CD4-positive, alpha-beta T cell treated with Interleukin-1 beta for 1 hour (primary cell): Measurements from ENCODE around the gene MTCL3.

Experiments used
- DNase-seq, 2 donors: peaks; one replicate each; pipeline ENCODE4 v3.0.0-alpha.2; 2020 to 2022

MTCL3 gene

GRCh38 chr6:127514773-127515227 is 4.3 kb downstream of the MTCL3 start:
- DNase-seq = peak in 1 of 2 donors; percentile 48

- no peak for DNase-seq
Observed at GRCh38 chr6:127514179-127514772, 4.9 kb downstream of the MTCL3 start.

DNA sequence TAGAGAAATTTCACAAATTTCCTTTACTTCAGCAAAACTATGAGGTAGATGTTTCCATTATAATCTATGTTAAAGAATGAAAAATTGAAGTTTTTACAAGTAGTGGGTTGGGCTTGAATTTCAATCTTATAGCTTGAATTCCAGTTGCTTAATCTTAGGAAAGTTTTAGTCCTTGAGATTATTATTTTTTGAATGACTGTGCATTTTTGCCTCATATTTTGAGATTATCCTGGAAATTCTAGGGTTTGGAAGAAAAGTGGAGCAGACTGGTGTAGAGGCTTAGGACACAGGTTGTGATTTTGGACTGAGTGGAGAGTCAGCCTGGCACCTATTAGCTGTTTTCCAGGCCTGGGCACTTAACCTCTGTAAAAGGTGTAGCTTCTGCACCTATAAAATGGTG is 5.7 kb downstream of the MTCL3 start:
- DNase-seq = no peak

- no peak for DNase-seq
Observed at GRCh38 chr6:127510876-127511275, 8.3 kb downstream of the MTCL3 start.

DNA sequence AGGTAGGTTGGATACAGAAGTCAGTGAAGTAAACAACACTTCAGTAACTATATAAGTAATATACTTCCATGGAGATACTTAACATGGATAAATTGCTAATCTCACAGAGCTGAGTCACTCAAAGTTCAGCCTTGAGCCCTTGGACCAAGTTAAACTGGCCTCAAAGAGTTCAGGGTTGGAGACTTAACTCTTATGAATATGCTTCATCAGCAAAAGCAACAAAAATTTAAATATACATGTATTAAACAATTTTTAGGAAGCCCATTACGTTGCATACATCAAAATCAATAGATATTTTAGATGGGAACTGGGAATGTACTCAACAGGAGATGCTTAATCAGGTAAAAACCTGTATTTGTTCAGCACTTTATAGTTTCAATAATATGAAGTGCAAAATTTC is 12.2 kb downstream of the MTCL3 start:
- DNase-seq = no peak

- no peak for DNase-seq
Observed at GRCh38 chr6:127503022-127503421, 16.1 kb downstream of the MTCL3 start.

GRCh38 chr6:127497410-127497809 is 21.7 kb downstream of the MTCL3 start:
- no peak for DNase-seq

DNA sequence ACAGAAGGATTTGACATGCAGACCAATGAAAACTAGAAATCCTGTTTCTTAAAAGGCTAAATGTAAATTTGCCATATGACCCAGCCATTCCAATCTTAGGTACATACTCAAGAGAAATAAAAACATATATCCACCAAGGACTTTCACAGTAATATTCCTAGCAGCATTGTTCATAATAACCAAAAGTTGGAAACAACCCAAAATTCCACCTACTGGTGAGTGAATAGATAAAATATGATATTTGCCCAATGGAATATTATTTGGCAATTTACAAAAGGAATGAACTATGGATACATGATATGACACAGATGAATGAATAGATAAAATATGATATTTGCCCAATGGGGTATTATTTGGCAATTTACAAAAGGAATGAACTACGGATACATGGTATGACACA is 22.7 kb downstream of the MTCL3 start:
- no peak for DNase-seq

GRCh38 chr6:127494240-127494767 is 24.8 kb downstream of the MTCL3 start:
- no peak for DNase-seq

DNA sequence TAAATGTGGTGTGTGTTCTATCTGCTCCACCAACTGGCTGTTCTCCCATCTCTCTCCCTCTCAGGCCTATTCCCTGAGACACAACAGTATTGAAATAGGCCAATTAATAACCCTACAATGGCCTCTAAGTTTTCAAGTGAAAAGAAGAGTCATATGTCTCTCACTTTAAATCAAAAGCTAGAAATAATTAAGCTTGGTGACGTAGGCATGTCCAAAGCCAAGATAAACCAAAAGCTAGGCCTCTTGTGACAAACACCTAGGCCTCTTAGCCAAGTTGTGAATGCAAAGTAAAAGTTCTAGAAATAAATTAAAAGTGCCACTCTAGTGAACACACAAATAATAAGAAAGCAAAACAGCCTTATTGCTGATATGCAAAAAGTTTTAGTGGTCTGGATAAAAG is 29.9 kb downstream of the MTCL3 start:
- DNase-seq = no peak

DNA sequence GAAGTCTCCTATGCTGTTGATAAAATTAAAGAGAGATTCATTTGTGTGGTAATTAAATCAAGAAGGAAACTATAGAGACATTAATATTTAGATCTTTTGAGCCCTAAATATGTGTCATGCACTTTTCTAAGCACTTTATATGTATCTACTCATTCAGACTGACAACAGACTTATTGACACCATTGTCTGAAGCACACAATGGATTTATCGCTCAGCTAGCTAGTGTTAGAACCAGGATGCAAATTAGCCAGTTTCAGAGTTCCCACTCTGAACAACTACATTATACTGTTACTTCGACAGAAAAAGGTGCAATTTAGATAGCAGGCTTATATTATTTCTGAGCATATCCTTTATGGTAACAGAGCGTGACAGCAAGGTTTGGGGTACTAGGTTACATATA is 32.2 kb downstream of the MTCL3 start:
- DNase-seq = no peak

DNA sequence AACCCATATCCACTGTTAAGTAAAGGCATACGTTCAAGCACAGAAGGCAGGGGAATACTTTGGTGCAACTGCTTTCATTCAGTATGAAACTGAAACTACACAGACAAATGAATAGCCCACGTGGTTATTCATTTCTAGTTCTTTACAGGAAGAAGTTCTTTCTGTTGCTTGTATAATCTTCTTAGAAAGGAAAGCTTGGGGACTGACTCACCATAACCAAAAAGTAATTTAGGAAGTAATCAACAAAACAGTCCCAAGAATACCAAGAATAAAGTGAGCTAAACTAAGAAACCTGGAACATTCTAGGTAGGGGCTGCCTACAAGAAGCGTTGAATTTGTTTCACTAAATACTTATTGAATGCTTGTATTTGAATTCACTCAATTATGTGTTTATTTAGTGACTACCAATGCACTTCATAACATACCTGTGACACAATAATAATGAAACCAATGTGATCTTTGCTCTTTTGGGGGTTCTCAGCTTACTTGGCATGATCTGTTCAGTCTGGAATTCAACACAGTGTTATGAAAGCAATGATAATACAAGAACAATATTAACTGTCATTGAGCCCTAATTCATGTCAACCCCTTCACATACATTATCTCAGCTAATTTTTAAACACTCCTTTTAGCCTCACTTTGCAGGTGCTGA is 34.8 kb downstream of the MTCL3 start:
- DNase-seq = peak in 1 of 2 donors; percentile 42

- DNase-seq = no peak
Observed at GRCh38 chr6:127483399-127484055, 35.6 kb downstream of the MTCL3 start.

DNA sequence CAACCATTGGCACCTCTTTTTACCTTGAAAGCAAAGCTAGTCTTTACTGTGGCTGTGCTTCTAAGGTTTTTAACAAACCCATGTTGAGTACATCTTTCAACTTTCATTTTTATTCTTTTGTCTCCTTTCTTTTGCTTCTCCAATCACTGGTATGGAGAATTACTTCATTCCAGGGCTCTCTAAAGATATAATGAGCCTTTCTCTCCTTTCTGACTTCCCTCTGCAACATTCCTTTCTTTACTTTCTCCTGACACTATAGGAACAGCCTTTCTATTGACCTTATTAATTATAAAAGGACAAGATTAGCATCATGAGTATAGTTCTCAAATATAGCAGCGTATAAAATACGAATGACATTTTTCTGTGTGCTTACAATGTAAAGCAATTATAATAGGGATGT is 36.8 kb downstream of the MTCL3 start:
- no peak for DNase-seq

DNA sequence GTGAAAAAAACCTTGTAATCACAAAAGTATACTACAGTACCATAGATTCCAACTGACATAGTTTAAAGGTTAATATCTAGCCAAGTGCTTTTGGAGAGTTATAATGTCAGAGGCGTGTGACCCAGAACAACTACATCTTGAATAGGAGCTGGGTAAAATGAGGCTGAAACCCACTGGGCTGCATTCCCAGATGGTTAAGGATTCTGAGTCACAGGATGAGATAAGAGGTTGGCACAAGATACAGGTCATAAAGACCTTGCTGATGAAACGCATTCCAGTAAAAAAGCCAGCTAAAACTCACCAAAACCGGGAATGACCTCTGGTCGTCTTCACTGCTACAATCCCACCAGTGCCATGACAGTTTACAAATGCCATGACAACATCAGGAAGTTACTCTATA is 37.5 kb downstream of the MTCL3 start:
- no peak for DNase-seq

DNA sequence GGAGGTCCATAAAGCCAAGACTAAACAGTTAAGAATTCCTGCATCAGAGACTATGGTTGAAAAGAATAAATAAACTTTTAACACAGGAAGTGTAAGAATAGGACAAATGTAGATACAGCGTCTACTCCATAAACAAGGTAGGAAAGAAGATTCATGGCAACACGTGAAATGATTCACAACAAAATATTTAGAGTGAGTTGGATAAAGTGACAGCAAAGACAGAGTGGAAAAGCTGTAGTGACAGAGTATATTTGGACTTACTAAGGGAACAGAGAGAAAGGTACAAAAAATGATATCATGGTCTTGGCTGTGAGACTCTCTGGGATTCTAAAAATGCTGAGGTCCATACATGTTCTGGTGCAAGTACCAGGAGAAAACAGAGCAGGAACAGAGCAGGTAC is 38.0 kb downstream of the MTCL3 start:
- no peak for DNase-seq

GRCh38 chr6:127477658-127478057 is 41.5 kb downstream of the MTCL3 start:
- no peak for DNase-seq

- no peak for DNase-seq
Observed at GRCh38 chr6:127475823-127476176, 43.3 kb downstream of the MTCL3 start.

- no peak for DNase-seq
Observed at GRCh38 chr6:127475135-127475822, 43.9 kb downstream of the MTCL3 start.

DNA sequence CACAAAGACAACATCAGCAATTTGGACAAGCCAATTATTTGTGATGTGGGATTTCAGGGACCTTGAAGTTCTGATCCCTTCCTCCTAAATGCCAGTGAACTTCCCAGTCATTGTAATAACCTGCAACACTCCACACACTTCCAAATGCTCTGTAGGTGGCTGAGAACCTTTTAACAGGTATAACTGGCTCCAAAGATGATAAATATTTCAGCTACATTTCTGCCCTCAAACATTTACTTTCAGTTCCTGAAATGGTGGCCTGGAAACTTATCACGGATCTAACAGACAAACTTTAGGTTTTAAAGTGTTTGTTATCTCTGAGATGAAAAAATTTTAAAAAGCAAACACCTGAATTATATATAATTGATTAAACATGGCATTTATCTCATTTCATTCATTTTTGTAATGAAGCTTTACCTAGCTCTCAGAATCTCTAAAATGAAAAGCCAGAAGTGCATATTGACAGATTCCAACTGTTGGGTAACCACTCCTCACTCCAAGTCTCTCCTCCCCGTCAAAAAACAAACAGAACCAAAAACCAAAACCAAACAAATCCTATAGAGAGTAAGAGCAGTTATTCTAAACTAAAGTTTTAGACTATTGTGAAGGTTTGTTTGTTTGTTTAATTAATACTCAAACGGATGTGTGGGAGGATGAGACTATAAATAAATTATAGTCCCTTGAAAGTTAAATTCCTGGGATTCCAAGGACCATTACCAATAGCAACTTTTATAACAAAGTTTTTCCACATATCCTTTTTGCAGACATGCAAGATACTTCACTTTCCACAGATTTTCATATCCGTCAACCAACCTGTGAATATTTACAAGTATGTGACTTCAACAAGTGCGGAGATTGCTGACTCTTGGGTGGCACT is 47.5 kb downstream of the MTCL3 start:
- no peak for DNase-seq

GRCh38 chr6:127468936-127469335 is 50.2 kb downstream of the MTCL3 start:
- no peak for DNase-seq

- no peak for DNase-seq
Observed at GRCh38 chr6:127466416-127466815, 52.7 kb downstream of the MTCL3 start.
